HepG2 (cell line): ENCODE results near the gene DSCAML1. TPM values are rescaled to one million over a fixed set of nuclear protein-coding genes. Genes with fewer than 3 reads are reported as not detected.
A peak's percentile ranks its signal among the peaks of the same experiment; 100 is the strongest.

Source experiments
- CENPT ChIP-seq: sonication (generic); formaldehyde crosslinking; IDR thresholded peaks from 2 replicates; pipeline ENCODE4 v1.8.0; 2022; ENCODE audit warnings: low read depth, mild to moderate bottlenecking, moderate library complexity, missing genetic modification reagents
- HHEX ChIP-seq: IDR thresholded peaks from 2 replicates; pipeline ENCODE4 v1.6.1; 2016; ENCODE audit warnings: control low read depth
- KDM3A ChIP-seq: IDR thresholded peaks from 2 replicates; pipeline ENCODE4 v1.6.1; 2018; ENCODE audit warnings: low read depth, missing compliant biosample characterization
- KMT2B ChIP-seq: IDR thresholded peaks from 2 replicates; pipeline ENCODE4 v1.6.1; 2016; ENCODE audit warnings: missing genetic modification reagents, missing compliant biosample characterization
- MYC ChIP-seq: sonication (generic); formaldehyde crosslinking; IDR thresholded peaks from 2 replicates; pipeline ENCODE4 v1.9.0; 2021; ENCODE audit warnings: missing genetic modification reagents, borderline replicate concordance
- NCOR1 ChIP-seq: fragments of 200-600 bp; sonication (generic); IDR thresholded peaks from 2 replicates; pipeline ENCODE4 v1.7.0; 2017; ENCODE audit warnings: antibody characterized with exemption, low read length, borderline replicate concordance
- POGK ChIP-seq: sonication (generic); formaldehyde crosslinking; conservative IDR thresholded peaks from 2 replicates; pipeline ENCODE4 v1.8.0; 2022; ENCODE audit warnings: mild to moderate bottlenecking, moderate library complexity, missing genetic modification reagents
- ZFP36L1 ChIP-seq: sonication (generic); formaldehyde crosslinking; IDR thresholded peaks from 2 replicates; pipeline ENCODE4 v1.8.0; 2022; ENCODE audit warnings: mild to moderate bottlenecking, missing genetic modification reagents, moderate library complexity
- polyA plus RNA-seq, 8 experiments: library from polyadenylated mRNA; depleted of rRNA in 3 of 8; stranded (reverse) in 7 of 8; unstranded in 1 of 8; fragments of >200 nt; fragmentation: Illumina TruSeq in 4 of 8; extraction: Trizol in 4 of 8; gene quantifications; 2 replicates each; pipeline versions ENCODE4 v1.2.1 to v1.2.3, GENCODE V29; 2011 to 2016; ENCODE audit warnings: low read depth in 4 of 8, missing spikeins in 1 of 8, mixed read lengths in 1 of 8; ENCODE audit not compliant: insufficient read depth in 1 of 8
- total RNA-seq, 5 experiments: library from RNA; depleted of rRNA; stranded (reverse); fragments of >200 nt; fragmentation: Illumina TruSeq; extraction: Trizol; gene quantifications; 2 replicates each; pipeline ENCODE4 v1.2.3, GENCODE V29; 2016; ENCODE audit warnings: low read depth in 1 of 5
- TF ChIP-seq, protein P1 (sequence below): sonication (generic); formaldehyde crosslinking; IDR thresholded peaks from 2 replicates; pipeline ENCODE4 v1.4.0; 2020; ENCODE audit warnings: missing genetic modification reagents, borderline replicate concordance
- TF ChIP-seq, protein P2 (sequence below): sonication (generic); formaldehyde crosslinking; IDR thresholded peaks from 2 replicates; pipeline ENCODE4 v1.5.1; 2020; ENCODE audit warnings: missing genetic modification reagents, mild to moderate bottlenecking, borderline replicate concordance
- TF ChIP-seq, protein P3 (sequence below): sonication (generic); formaldehyde crosslinking; IDR thresholded peaks from 2 replicates; pipeline ENCODE4 v1.4.0; 2020; ENCODE audit warnings: missing genetic modification reagents, borderline replicate concordance

DSCAML1 gene
- total and polyA plus RNA-seq, 2 of the 13 experiments (the other 11 are each of a cell fraction or from before 2014, with no cell fraction given): 0.29 to 0.40 TPM

DNA sequence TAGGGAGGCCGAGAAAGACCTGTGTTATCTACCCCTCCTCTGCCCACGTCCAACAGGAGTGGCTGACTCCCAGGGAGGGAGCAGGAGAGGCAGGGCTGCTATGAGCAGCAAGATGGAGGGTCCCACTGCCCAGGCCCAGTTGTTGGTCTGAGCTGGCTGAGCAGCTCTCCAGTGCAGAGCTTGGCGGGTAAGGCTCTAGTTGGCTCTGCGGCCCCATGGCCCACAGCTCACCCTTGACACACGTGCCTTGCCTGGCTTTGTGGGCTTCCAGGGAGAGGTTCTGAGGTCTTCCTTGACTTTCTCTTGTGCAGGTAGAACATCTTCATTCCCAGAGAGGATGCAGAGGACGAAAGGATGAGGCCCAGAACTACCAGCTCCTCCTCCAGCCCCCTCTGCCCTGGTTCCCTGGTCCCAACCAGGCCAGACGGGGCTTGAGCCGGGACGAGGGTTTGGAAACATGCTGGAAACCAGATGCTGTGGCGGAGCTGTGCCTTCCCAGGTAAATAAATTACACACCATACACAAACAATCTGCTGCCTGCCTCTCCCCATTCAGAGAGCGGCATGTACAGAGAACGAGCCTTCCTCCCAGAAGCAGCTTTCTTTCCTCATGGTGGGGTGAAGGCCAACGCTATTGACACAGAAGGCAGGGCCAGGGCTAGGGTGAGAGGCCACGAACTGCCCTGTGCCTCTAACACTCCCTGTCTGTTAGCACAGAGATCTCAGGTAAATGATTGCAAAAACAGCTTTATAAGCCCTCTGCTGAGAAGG, 48.1 kb downstream of the DSCAML1 start (continued):
- TF ChIP-seq, protein P1, sequence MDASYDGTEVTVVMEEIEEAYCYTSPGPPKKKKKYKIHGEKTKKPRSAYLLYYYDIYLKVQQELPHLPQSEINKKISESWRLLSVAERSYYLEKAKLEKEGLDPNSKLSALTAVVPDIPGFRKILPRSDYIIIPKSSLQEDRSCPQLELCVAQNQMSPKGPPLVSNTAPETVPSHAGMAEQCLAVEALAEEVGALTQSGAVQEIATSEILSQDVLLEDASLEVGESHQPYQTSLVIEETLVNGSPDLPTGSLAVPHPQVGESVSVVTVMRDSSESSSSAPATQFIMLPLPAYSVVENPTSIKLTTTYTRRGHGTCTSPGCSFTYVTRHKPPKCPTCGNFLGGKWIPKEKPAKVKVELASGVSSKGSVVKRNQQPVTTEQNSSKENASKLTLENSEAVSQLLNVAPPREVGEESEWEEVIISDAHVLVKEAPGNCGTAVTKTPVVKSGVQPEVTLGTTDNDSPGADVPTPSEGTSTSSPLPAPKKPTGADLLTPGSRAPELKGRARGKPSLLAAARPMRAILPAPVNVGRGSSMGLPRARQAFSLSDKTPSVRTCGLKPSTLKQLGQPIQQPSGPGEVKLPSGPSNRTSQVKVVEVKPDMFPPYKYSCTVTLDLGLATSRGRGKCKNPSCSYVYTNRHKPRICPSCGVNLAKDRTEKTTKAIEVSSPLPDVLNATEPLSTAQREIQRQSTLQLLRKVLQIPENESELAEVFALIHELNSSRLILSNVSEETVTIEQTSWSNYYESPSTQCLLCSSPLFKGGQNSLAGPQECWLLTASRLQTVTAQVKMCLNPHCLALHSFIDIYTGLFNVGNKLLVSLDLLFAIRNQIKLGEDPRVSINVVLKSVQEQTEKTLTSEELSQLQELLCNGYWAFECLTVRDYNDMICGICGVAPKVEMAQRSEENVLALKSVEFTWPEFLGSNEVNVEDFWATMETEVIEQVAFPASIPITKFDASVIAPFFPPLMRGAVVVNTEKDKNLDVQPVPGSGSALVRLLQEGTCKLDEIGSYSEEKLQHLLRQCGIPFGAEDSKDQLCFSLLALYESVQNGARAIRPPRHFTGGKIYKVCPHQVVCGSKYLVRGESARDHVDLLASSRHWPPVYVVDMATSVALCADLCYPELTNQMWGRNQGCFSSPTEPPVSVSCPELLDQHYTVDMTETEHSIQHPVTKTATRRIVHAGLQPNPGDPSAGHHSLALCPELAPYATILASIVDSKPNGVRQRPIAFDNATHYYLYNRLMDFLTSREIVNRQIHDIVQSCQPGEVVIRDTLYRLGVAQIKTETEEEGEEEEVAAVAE: no peak
- TF ChIP-seq, protein P2, sequence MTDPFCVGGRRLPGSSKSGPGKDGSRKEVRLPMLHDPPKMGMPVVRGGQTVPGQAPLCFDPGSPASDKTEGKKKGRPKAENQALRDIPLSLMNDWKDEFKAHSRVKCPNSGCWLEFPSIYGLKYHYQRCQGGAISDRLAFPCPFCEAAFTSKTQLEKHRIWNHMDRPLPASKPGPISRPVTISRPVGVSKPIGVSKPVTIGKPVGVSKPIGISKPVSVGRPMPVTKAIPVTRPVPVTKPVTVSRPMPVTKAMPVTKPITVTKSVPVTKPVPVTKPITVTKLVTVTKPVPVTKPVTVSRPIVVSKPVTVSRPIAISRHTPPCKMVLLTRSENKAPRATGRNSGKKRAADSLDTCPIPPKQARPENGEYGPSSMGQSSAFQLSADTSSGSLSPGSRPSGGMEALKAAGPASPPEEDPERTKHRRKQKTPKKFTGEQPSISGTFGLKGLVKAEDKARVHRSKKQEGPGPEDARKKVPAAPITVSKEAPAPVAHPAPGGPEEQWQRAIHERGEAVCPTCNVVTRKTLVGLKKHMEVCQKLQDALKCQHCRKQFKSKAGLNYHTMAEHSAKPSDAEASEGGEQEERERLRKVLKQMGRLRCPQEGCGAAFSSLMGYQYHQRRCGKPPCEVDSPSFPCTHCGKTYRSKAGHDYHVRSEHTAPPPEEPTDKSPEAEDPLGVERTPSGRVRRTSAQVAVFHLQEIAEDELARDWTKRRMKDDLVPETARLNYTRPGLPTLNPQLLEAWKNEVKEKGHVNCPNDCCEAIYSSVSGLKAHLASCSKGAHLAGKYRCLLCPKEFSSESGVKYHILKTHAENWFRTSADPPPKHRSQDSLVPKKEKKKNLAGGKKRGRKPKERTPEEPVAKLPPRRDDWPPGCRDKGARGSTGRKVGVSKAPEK (CRISPR knock-in tag): no peak; the same call in 1 of the 2 replicates
- TF ChIP-seq MYC (CRISPR knock-in tag) (peak; percentile 75; the same call in 1 of the 2 replicates), KMT2B (CRISPR knock-in tag) (no peak), NCOR1 (peak; percentile 66; the same call in 1 of the 2 replicates), CENPT (CRISPR knock-in tag) (no peak), ZFP36L1 (CRISPR knock-in tag) (peak; percentile 39; the same call in 1 of the 2 replicates), HHEX (peak; percentile 44; the same call in 1 of the 2 replicates), POGK (CRISPR knock-in tag) (no peak), KDM3A (CRISPR knock-in tag) (no peak; the same call in 1 of the 2 replicates)
- TF ChIP-seq, protein P3, sequence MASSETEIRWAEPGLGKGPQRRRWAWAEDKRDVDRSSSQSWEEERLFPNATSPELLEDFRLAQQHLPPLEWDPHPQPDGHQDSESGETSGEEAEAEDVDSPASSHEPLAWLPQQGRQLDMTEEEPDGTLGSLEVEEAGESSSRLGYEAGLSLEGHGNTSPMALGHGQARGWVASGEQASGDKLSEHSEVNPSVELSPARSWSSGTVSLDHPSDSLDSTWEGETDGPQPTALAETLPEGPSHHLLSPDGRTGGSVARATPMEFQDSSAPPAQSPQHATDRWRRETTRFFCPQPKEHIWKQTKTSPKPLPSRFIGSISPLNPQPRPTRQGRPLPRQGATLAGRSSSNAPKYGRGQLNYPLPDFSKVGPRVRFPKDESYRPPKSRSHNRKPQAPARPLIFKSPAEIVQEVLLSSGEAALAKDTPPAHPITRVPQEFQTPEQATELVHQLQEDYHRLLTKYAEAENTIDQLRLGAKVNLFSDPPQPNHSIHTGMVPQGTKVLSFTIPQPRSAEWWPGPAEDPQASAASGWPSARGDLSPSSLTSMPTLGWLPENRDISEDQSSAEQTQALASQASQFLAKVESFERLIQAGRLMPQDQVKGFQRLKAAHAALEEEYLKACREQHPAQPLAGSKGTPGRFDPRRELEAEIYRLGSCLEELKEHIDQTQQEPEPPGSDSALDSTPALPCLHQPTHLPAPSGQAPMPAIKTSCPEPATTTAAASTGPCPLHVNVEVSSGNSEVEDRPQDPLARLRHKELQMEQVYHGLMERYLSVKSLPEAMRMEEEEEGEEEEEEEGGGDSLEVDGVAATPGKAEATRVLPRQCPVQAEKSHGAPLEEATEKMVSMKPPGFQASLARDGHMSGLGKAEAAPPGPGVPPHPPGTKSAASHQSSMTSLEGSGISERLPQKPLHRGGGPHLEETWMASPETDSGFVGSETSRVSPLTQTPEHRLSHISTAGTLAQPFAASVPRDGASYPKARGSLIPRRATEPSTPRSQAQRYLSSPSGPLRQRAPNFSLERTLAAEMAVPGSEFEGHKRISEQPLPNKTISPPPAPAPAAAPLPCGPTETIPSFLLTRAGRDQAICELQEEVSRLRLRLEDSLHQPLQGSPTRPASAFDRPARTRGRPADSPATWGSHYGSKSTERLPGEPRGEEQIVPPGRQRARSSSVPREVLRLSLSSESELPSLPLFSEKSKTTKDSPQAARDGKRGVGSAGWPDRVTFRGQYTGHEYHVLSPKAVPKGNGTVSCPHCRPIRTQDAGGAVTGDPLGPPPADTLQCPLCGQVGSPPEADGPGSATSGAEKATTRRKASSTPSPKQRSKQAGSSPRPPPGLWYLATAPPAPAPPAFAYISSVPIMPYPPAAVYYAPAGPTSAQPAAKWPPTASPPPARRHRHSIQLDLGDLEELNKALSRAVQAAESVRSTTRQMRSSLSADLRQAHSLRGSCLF (CRISPR knock-in tag): no peak
